ENCODE measurements around the gene FOXJ3. TPM values are rescaled to one million over a fixed set of nuclear protein-coding genes. Genes with fewer than 3 reads are reported as not detected.

The FOXJ3 gene
- total and polyA plus RNA-seq, 4 donors: 5.3 to 16.8 (median 12.4) TPM

DNA sequence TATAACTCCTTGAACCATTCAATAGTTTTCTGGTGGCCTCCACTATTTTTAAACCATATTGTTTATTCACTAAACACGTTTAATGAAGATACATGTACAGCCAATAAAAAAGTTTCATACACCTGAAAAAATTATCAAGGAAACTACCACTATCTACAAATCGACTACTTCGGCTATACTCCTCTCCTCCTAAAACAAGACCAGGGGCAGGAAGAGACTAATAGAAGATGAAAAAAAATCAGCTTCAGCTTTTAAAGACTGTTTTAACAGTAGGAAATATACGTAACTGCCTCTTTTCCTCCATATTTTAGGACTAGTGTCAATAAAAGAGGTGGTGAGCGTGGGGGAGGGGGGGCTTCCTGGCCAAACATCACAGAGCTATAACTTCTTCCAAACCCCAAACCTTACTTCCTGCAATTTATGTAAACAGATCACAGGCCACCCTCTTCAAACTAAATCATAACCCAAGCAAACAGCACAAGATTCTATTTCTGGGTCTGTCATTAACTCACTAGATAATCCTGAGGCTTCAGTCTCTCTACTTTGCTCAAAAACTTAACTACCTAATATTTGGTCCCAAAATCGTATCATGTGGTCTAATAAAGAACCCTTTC, 15.1 kb downstream of the FOXJ3 start:
- H3K27ac ChIP-seq (ENCODE audit: low read depth in 1 of 2, low read length in 2 of 2): peak overlapping the region in 1 of 2 donors; percentile 31
- no peaks in the 10 kb centered on the region for H3K27me3 ChIP-seq (ENCODE audit: control insufficient read depth in 4 of 4, insufficient read depth in 4 of 4, low read length in 3 of 4)
- TF ChIP-seq RAD21 (IDR thresholded peaks at IDR 0.05): no peak
- TF ChIP-seq HNF4G (IDR thresholded peaks at IDR 0.05): no peak
- no peak for TF ChIP-seq ATF3 (IDR thresholded peaks at IDR 0.05)
- no peak for TF ChIP-seq YY1 (IDR thresholded peaks at IDR 0.05)
- TF ChIP-seq TAF1 (conservative IDR thresholded peaks at IDR 0.05): no peak
- no peak for TF ChIP-seq REST (IDR thresholded peaks at IDR 0.05)
- TF ChIP-seq GABPA (IDR thresholded peaks at IDR 0.05 in 1 of 2, conservative IDR thresholded peaks at IDR 0.05 in 1 of 2): no peak
- TF ChIP-seq EGR1 (IDR thresholded peaks at IDR 0.05; ENCODE audit: low read depth in 2 of 2): no peak
- TF ChIP-seq FOXA2 (IDR thresholded peaks at IDR 0.05): no peak
- TF ChIP-seq NR2F2 (IDR thresholded peaks at IDR 0.05): no peak
- no peak for TF ChIP-seq MAX (IDR thresholded peaks at IDR 0.05)
- TF ChIP-seq CTCF (IDR thresholded peaks at IDR 0.05; ENCODE audit: low read depth, low read length, missing input control): no peak
- no peak for TF ChIP-seq FOXA1 (IDR thresholded peaks at IDR 0.05)
- TF ChIP-seq JUND (IDR thresholded peaks at IDR 0.05): no peak
- TF ChIP-seq ZBTB33 (IDR thresholded peaks at IDR 0.05): no peak
- WGBS: 58% methylated on average over 6 of the region's 6 CpGs
- H3K36me3 ChIP-seq (ENCODE audit: control insufficient read depth in 4 of 4, insufficient read depth in 3 of 4, low read depth in 1 of 4, low read length in 3 of 4): no peaks in the 10 kb centered on the region
- H3K9ac ChIP-seq (ENCODE audit: low read depth in 1 of 2, low read length in 2 of 2): no peak overlapping the region
- peaks cover 12 to 45% (median 32%) of the 10 kb centered on the region in 4 donors for H3K4me1 ChIP-seq (ENCODE audit: control insufficient read depth in 4 of 4, insufficient read depth in 4 of 4, low read length in 3 of 4)
- no peak for DNase-seq (ENCODE audit: low spot score)
- H3K4me3 ChIP-seq (ENCODE audit: low read depth in 1 of 3, low read length in 3 of 3): no peak overlapping the region
- H3K9me3 ChIP-seq (ENCODE audit: control insufficient read depth in 4 of 4, low read length in 3 of 4): no peaks in the 10 kb centered on the region
